ENCODE data around the gene PRAMEF8. TPM values are rescaled to one million over a fixed set of nuclear protein-coding genes. Genes with fewer than 3 reads are reported as not detected.

The PRAMEF8 gene
- total RNA-seq: not detected

GRCh38 chr1:13285037-13285436 is at the start of gene PRAMEF8:
Gene PRAMEF8, minus strand, starts transcription at chr1:13285137. Its CDS starts 1,046 bp downstream, at chr1:13284091.

GRCh38 chr1:13315281-13315680 is 30.3 kb upstream of the PRAMEF8 start, which contains the start of gene PRAMEF15:
Gene PRAMEF15, plus strand, starts transcription at chr1:13315581. Its CDS starts 2,827 bp downstream, at chr1:13318408.

GRCh38 chr1:13303239-13303638 is 18.3 kb upstream of the PRAMEF8 start, which contains the start of gene PRAMEF33:
Gene PRAMEF33, plus strand, starts transcription at chr1:13303539. Its CDS starts 2,416 bp downstream, at chr1:13305955.

GRCh38 chr1:13253898-13254297 is 31.0 kb downstream of the PRAMEF8 start, which contains the start of gene PRAMEF5:
Gene PRAMEF5, plus strand, starts transcription at chr1:13254198. Its CDS starts 5,071 bp downstream, at chr1:13259269.

Other genes starting within 250 kb of the PRAMEF8 start
- gene PRAMEF27, start 228.6 kb downstream of the PRAMEF8 start, total RNA-seq: not detected
- gene HNRNPCL3, start 224.4 kb downstream of the PRAMEF8 start, total RNA-seq: not detected
- not detected for gene PRAMEF25, start 214.4 kb downstream of the PRAMEF8 start, total RNA-seq
- not detected for gene HNRNPCL2, start 168.3 kb downstream of the PRAMEF8 start, total RNA-seq
- not detected for gene PRAMEF26, start 129.1 kb downstream of the PRAMEF8 start, total RNA-seq
- not detected for gene HNRNPCL4, start 119.5 kb downstream of the PRAMEF8 start, total RNA-seq
- not detected for gene PRAMEF9, start 113.3 kb downstream of the PRAMEF8 start, total RNA-seq
- not detected for gene PRAMEF13, start 83.7 kb downstream of the PRAMEF8 start, total RNA-seq
- gene PRAMEF18, start 59.0 kb downstream of the PRAMEF8 start, total RNA-seq: not detected
- not detected for gene PRAMEF5, start 30.9 kb downstream of the PRAMEF8 start, total RNA-seq
- gene PRAMEF33, start 18.4 kb upstream of the PRAMEF8 start, total RNA-seq: not detected
- not detected for gene PRAMEF15, start 30.4 kb upstream of the PRAMEF8 start, total RNA-seq
- gene PRAMEF14, start 62.0 kb upstream of the PRAMEF8 start, total RNA-seq: not detected
- not detected for gene PRAMEF19, start 86.8 kb upstream of the PRAMEF8 start, total RNA-seq
- not detected for gene PRAMEF17, start 104.5 kb upstream of the PRAMEF8 start, total RNA-seq
- gene PRAMEF20, start 125.3 kb upstream of the PRAMEF8 start, total RNA-seq: not detected
- gene LRRC38, start 228.9 kb upstream of the PRAMEF8 start, total RNA-seq: not detected

All from activated naive CD4-positive, alpha-beta T cell treated with anti-CD3 and anti-CD28 coated beads, Interleukin-2, amount 10 ng/mL, durations not matched to agents 5 hours and 36 hours (primary cell).